HepG2 (cell line): ENCODE results near the gene GNMT. TPM values are rescaled to one million over a fixed set of nuclear protein-coding genes. Genes with fewer than 3 reads are reported as not detected.

Experiments used
- CCDC6 ChIP-seq: sonication (generic); formaldehyde crosslinking; IDR thresholded peaks from 2 replicates; pipeline ENCODE4 v1.8.1; 2022; ENCODE audit warnings: mild to moderate bottlenecking, missing genetic modification reagents, moderate library complexity
- CREM ChIP-seq, 2 experiments: sonication (generic) in 1 of 2; formaldehyde crosslinking in 1 of 2; IDR thresholded peaks; 2 replicates each; pipeline versions ENCODE4 v1.4.0 to v1.6.1; 2016 to 2020; ENCODE audit warnings: antibody characterized with exemption in 1 of 2, mild to moderate bottlenecking in 1 of 2, missing genetic modification reagents in 1 of 2
- KDM6A ChIP-seq: IDR thresholded peaks from 2 replicates; pipeline ENCODE4 v1.6.1; 2016; ENCODE audit warnings: low read depth
- KMT2A ChIP-seq: sonication (generic); formaldehyde crosslinking; IDR thresholded peaks from 2 replicates; pipeline ENCODE4 v1.4.0; 2020; ENCODE audit warnings: missing genetic modification reagents
- NFRKB ChIP-seq: fragments of 450-650 bp; IDR thresholded peaks from 2 replicates; pipeline ENCODE4 v1.6.1; 2017
- NONO ChIP-seq, 2 experiments: fragments of 450-650 bp in 1 of 2; sonication (generic) in 1 of 2; formaldehyde crosslinking in 1 of 2; IDR thresholded peaks in 1 of 2; conservative IDR thresholded peaks in 1 of 2; 2 replicates each; pipeline versions ENCODE4 v1.6.1 to v1.8.0; 2017 to 2022; ENCODE audit warnings: mild to moderate bottlenecking in 1 of 2, missing genetic modification reagents in 1 of 2, moderate library complexity in 1 of 2
- NR2F6 ChIP-seq, 2 experiments: IDR thresholded peaks; 2 replicates each; pipeline ENCODE4 v1.6.1; 2016; ENCODE audit warnings: antibody characterized with exemption in 1 of 2, mild to moderate bottlenecking in 1 of 2
- RARG ChIP-seq: sonication (generic); formaldehyde crosslinking; IDR thresholded peaks from 2 replicates; pipeline ENCODE4 v1.4.0; 2020; ENCODE audit warnings: low read depth, mild to moderate bottlenecking, missing genetic modification reagents
- REXO4 ChIP-seq: sonication (generic); formaldehyde crosslinking; IDR thresholded peaks from 2 replicates; pipeline ENCODE4 v1.8.0; 2022; ENCODE audit warnings: missing genetic modification reagents, mild to moderate bottlenecking, borderline replicate concordance
- TCF7 ChIP-seq: sonication (generic); IDR thresholded peaks from 2 replicates; pipeline ENCODE4 v1.6.1; 2016; ENCODE audit warnings: antibody characterized with exemption, low read depth
- TFDP2 ChIP-seq: sonication (generic); formaldehyde crosslinking; IDR thresholded peaks from 2 replicates; pipeline ENCODE4 v1.4.0; 2020; ENCODE audit warnings: missing genetic modification reagents
- ZBTB4 ChIP-seq: sonication (generic); formaldehyde crosslinking; IDR thresholded peaks from 2 replicates; pipeline ENCODE4 v1.4.0; 2020; ENCODE audit warnings: missing genetic modification reagents, mild to moderate bottlenecking, borderline replicate concordance
- ZEB1 ChIP-seq: IDR thresholded peaks from 2 replicates; pipeline ENCODE4 v1.6.1; 2012; ENCODE audit warnings: mild to moderate bottlenecking, low read depth, inconsistent platforms; ENCODE audit not compliant: insufficient replicate concordance
- ZNF263 ChIP-seq: sonication (generic); formaldehyde crosslinking; IDR thresholded peaks from 2 replicates; pipeline ENCODE4 v1.4.0; 2020; ENCODE audit warnings: missing genetic modification reagents
- ZNF556 ChIP-seq: sonication (generic); formaldehyde crosslinking; IDR thresholded peaks from 2 replicates; pipeline ENCODE4 v1.4.0; 2020; ENCODE audit warnings: mild to moderate bottlenecking, missing genetic modification reagents, borderline replicate concordance
- ZNF607 ChIP-seq: sonication (generic); formaldehyde crosslinking; IDR thresholded peaks from 2 replicates; pipeline ENCODE4 v1.5.1; 2020; ENCODE audit warnings: missing genetic modification reagents, mild to moderate bottlenecking, borderline replicate concordance
- ZNF782 ChIP-seq: sonication (generic); formaldehyde crosslinking; IDR thresholded peaks from 2 replicates; pipeline ENCODE4 v1.4.0; 2020; ENCODE audit warnings: missing genetic modification reagents, mild to moderate bottlenecking, borderline replicate concordance
- polyA plus RNA-seq, 8 experiments: library from polyadenylated mRNA; depleted of rRNA in 3 of 8; stranded (reverse) in 7 of 8; unstranded in 1 of 8; fragments of >200 nt; fragmentation: Illumina TruSeq in 4 of 8; extraction: Trizol in 4 of 8; gene quantifications; 2 replicates each; pipeline versions ENCODE4 v1.2.1 to v1.2.3, GENCODE V29; 2011 to 2016; ENCODE audit warnings: low read depth in 4 of 8, missing spikeins in 1 of 8, mixed read lengths in 1 of 8; ENCODE audit not compliant: insufficient read depth in 1 of 8
- total RNA-seq, 5 experiments: library from RNA; depleted of rRNA; stranded (reverse); fragments of >200 nt; fragmentation: Illumina TruSeq; extraction: Trizol; gene quantifications; 2 replicates each; pipeline ENCODE4 v1.2.3, GENCODE V29; 2016; ENCODE audit warnings: low read depth in 1 of 5
- TF ChIP-seq, protein P1 (sequence below): sonication (generic); formaldehyde crosslinking; IDR thresholded peaks from 2 replicates; pipeline ENCODE4 v1.4.0; 2020; ENCODE audit warnings: missing genetic modification reagents, borderline replicate concordance

Gene GNMT
- total and polyA plus RNA-seq, 2 of the 13 experiments (the other 11 are each of a cell fraction or from before 2014, with no cell fraction given), result 2.8 to 7.0 TPM

- TF ChIP-seq CCDC6 (CRISPR knock-in tag), result peak; percentile 100
- TF ChIP-seq RARG (CRISPR knock-in tag), result no peak
- peak; percentile 99 for TF ChIP-seq ZNF607 (CRISPR knock-in tag)
- peak; percentile 99 for TF ChIP-seq ZNF556 (CRISPR knock-in tag)
- no peak for TF ChIP-seq NR2F6 (IDR thresholded peaks at IDR 0.05)
- peak; percentile 53 for TF ChIP-seq NR2F6 (CRISPR knock-in tag; IDR thresholded peaks at IDR 0.05)
- no peak for TF ChIP-seq NONO (IDR thresholded peaks at IDR 0.05)
- peak; percentile 98 for TF ChIP-seq NONO (CRISPR knock-in tag; conservative IDR thresholded peaks at IDR 0.05)
- TF ChIP-seq TCF7, result no peak
- TF ChIP-seq ZBTB4, result peak; percentile 98
- peak; percentile 99 for TF ChIP-seq ZNF782
- peak; percentile 99 for TF ChIP-seq TFDP2 (CRISPR knock-in tag)
- TF ChIP-seq, protein P1, sequence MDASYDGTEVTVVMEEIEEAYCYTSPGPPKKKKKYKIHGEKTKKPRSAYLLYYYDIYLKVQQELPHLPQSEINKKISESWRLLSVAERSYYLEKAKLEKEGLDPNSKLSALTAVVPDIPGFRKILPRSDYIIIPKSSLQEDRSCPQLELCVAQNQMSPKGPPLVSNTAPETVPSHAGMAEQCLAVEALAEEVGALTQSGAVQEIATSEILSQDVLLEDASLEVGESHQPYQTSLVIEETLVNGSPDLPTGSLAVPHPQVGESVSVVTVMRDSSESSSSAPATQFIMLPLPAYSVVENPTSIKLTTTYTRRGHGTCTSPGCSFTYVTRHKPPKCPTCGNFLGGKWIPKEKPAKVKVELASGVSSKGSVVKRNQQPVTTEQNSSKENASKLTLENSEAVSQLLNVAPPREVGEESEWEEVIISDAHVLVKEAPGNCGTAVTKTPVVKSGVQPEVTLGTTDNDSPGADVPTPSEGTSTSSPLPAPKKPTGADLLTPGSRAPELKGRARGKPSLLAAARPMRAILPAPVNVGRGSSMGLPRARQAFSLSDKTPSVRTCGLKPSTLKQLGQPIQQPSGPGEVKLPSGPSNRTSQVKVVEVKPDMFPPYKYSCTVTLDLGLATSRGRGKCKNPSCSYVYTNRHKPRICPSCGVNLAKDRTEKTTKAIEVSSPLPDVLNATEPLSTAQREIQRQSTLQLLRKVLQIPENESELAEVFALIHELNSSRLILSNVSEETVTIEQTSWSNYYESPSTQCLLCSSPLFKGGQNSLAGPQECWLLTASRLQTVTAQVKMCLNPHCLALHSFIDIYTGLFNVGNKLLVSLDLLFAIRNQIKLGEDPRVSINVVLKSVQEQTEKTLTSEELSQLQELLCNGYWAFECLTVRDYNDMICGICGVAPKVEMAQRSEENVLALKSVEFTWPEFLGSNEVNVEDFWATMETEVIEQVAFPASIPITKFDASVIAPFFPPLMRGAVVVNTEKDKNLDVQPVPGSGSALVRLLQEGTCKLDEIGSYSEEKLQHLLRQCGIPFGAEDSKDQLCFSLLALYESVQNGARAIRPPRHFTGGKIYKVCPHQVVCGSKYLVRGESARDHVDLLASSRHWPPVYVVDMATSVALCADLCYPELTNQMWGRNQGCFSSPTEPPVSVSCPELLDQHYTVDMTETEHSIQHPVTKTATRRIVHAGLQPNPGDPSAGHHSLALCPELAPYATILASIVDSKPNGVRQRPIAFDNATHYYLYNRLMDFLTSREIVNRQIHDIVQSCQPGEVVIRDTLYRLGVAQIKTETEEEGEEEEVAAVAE (CRISPR knock-in tag), result peak; percentile 81
- peak; percentile 43; the same call in 1 of the 2 replicates for TF ChIP-seq KDM6A (CRISPR knock-in tag)
- peak; percentile 84 for TF ChIP-seq KMT2A (CRISPR knock-in tag)
- TF ChIP-seq ZEB1, result peak; percentile 52
- TF ChIP-seq REXO4 (CRISPR knock-in tag), result peak; percentile 80; the same call in 1 of the 2 replicates
- TF ChIP-seq CREM (IDR thresholded peaks at IDR 0.05), result peak; percentile 66
- no peak for TF ChIP-seq CREM (CRISPR knock-in tag; IDR thresholded peaks at IDR 0.05)
- 0 out of 2 replicates have a peak, but pooled peaks have one; percentile 59 for TF ChIP-seq ZNF263
- TF ChIP-seq NFRKB, result no peak
Observed at GRCh38 chr6:42928986-42929820, 31.4 kb upstream of the GNMT start, which contains the start of gene CNPY3 (continued).
